ENCODE data around the gene BHLHE40.

The BHLHE40 gene

GRCh38 chr3:5026046-5026362 lies 46.8 kb downstream of the BHLHE40 start:
- ChIA-PET CTCF (interaction anchor here (0.6 to 4.7 kb wide), 24 partner anchors 9 to 316 kb away, joined by 3 to 31 read pairs (median 4); partner anchors contain the start of gene BHLHE40), POLR2A (interaction anchor here (0.7 kb wide), 2 partner anchors 26 to 42 kb away, joined by 4 read pairs; no protein-coding TSS in a partner anchor)
- DNase-seq (ENCODE audit: extremely low spot score) = no peak
- TF ChIP-seq CTCF (IDR thresholded peaks at IDR 0.05; ENCODE audit: control extremely low read depth, extremely low read depth, low read depth, missing control alignments) = no peak

- CTCF ChIA-PET = interaction anchor here (1.0 to 2.5 kb wide), 3 partner anchors 11 to 318 kb away, joined by 3 to 15 read pairs (median 4); no protein-coding TSS in a partner anchor
- DNase-seq (ENCODE audit: extremely low spot score) = no peak
- POLR2A ChIA-PET = no interaction called here
- no peak for TF ChIP-seq CTCF (IDR thresholded peaks at IDR 0.05; ENCODE audit: control extremely low read depth, extremely low read depth, low read depth, missing control alignments)
These were observed 50.5 kb downstream of the BHLHE40 start for GRCh38 chr3:5029715-5030114.

GRCh38 chr3:5030152-5030551 lies 50.9 kb downstream of the BHLHE40 start:
- no peak for TF ChIP-seq CTCF (IDR thresholded peaks at IDR 0.05; ENCODE audit: control extremely low read depth, extremely low read depth, low read depth, missing control alignments)
- POLR2A ChIA-PET = no interaction called here
- DNase-seq (ENCODE audit: extremely low spot score) = no peak
- CTCF ChIA-PET = interaction anchor here (1.0 to 2.5 kb wide), 3 partner anchors 11 to 318 kb away, joined by 3 to 15 read pairs (median 4); no protein-coding TSS in a partner anchor

GRCh38 chr3:5032844-5033243 lies 53.6 kb downstream of the BHLHE40 start:
- no peak for DNase-seq (ENCODE audit: extremely low spot score)
- ChIA-PET CTCF (interaction anchor here (0.7 to 1.8 kb wide), 5 partner anchors 20 to 321 kb away, joined by 3 to 9 read pairs (median 3); no protein-coding TSS in a partner anchor), POLR2A (interaction anchor here (0.5 kb wide), 1 partner anchor 57 kb away, joined by 3 read pairs; no protein-coding TSS in a partner anchor)
- no peak for TF ChIP-seq CTCF (IDR thresholded peaks at IDR 0.05; ENCODE audit: control extremely low read depth, extremely low read depth, low read depth, missing control alignments)

All from GM10248 (cell line).